ENCODE data around the gene ADORA2A.

ADORA2A gene

GRCh38 chr22:24416095-24416494 lies 11.3 kb upstream of the ADORA2A start:
- in situ Hi-C loops (cut with MboI; ENCODE audit: low sequenced_read_pairs): loop anchor here (25.0 kb wide), 1 partner anchor 96 kb away; no protein-coding TSS in a partner anchor

- in situ Hi-C loops (cut with MboI; ENCODE audit: low sequenced_read_pairs): loop anchor here (25.0 kb wide), 1 partner anchor 96 kb away; no protein-coding TSS in a partner anchor
These were observed 10.8 kb upstream of the ADORA2A start for GRCh38 chr22:24416611-24417010.

- in situ Hi-C loops (cut with MboI; ENCODE audit: low sequenced_read_pairs): loop anchor here (25.0 kb wide), 1 partner anchor 95 kb away; no protein-coding TSS in a partner anchor
These were observed 10.2 kb upstream of the ADORA2A start for GRCh38 chr22:24417200-24417599.

- in situ Hi-C loops (cut with MboI; ENCODE audit: low sequenced_read_pairs): loop anchor here (25.0 kb wide), 1 partner anchor 94 kb away; no protein-coding TSS in a partner anchor
These were observed 9.3 kb upstream of the ADORA2A start for GRCh38 chr22:24417901-24418641.

GRCh38 chr22:24418786-24419474 lies 8.5 kb upstream of the ADORA2A start:
- in situ Hi-C loops (cut with MboI; ENCODE audit: low sequenced_read_pairs): loop anchor here (25.0 kb wide), 1 partner anchor 93 kb away; no protein-coding TSS in a partner anchor

- in situ Hi-C loops (cut with MboI; ENCODE audit: low sequenced_read_pairs): loop anchor here (25.0 kb wide), 1 partner anchor 93 kb away; no protein-coding TSS in a partner anchor
These were observed 7.9 kb upstream of the ADORA2A start for GRCh38 chr22:24419475-24419850.

GRCh38 chr22:24420072-24420976 lies 7.1 kb upstream of the ADORA2A start:
- in situ Hi-C loops (cut with MboI; ENCODE audit: low sequenced_read_pairs): loop anchor here (25.0 kb wide), 1 partner anchor 92 kb away; no protein-coding TSS in a partner anchor

- in situ Hi-C loops (cut with MboI; ENCODE audit: low sequenced_read_pairs): loop anchor here (25.0 kb wide), 1 partner anchor 91 kb away; no protein-coding TSS in a partner anchor
These were observed 6.4 kb upstream of the ADORA2A start for GRCh38 chr22:24420977-24421343.

- in situ Hi-C loops (cut with MboI; ENCODE audit: low sequenced_read_pairs): loop anchor here (25.0 kb wide), 1 partner anchor 91 kb away; no protein-coding TSS in a partner anchor
These were observed 5.9 kb upstream of the ADORA2A start for GRCh38 chr22:24421428-24421931.

- in situ Hi-C loops (cut with MboI; ENCODE audit: low sequenced_read_pairs): loop anchor here (25.0 kb wide), 1 partner anchor 90 kb away; no protein-coding TSS in a partner anchor
These were observed 5.2 kb upstream of the ADORA2A start for GRCh38 chr22:24422102-24422665.

- in situ Hi-C loops (cut with MboI; ENCODE audit: low sequenced_read_pairs): loop anchor here (25.0 kb wide), 1 partner anchor 89 kb away; no protein-coding TSS in a partner anchor
These were observed 3.8 kb upstream of the ADORA2A start for GRCh38 chr22:24423519-24424000.

- in situ Hi-C loops (cut with MboI; ENCODE audit: low sequenced_read_pairs): loop anchor here (25.0 kb wide), 1 partner anchor 88 kb away; no protein-coding TSS in a partner anchor
These were observed 3.1 kb upstream of the ADORA2A start for GRCh38 chr22:24424001-24424900.

GRCh38 chr22:24424901-24425775 lies 2.3 kb upstream of the ADORA2A start:
- in situ Hi-C loops (cut with MboI; ENCODE audit: low sequenced_read_pairs): loop anchor here (25.0 kb wide), 1 partner anchor 87 kb away; no protein-coding TSS in a partner anchor

- in situ Hi-C loops (cut with MboI; ENCODE audit: low sequenced_read_pairs): no loop called here
These were observed 963 bp upstream of the ADORA2A start for GRCh38 chr22:24426436-24426835.

- in situ Hi-C loops (cut with MboI; ENCODE audit: low sequenced_read_pairs): no loop called here
These were observed 424 bp upstream of the ADORA2A start for GRCh38 chr22:24426851-24427499.

- in situ Hi-C loops (cut with MboI; ENCODE audit: low sequenced_read_pairs): no loop called here
These were observed 1.5 kb downstream of the ADORA2A start for GRCh38 chr22:24428751-24429410.
